ENCODE results near the gene RPS21.
"Not testable (repeated sequence)": the region's sequence is repeated elsewhere in the genome, so short reads cannot be mapped to it uniquely, and the experiment has no call there.

Gene RPS21

DNA sequence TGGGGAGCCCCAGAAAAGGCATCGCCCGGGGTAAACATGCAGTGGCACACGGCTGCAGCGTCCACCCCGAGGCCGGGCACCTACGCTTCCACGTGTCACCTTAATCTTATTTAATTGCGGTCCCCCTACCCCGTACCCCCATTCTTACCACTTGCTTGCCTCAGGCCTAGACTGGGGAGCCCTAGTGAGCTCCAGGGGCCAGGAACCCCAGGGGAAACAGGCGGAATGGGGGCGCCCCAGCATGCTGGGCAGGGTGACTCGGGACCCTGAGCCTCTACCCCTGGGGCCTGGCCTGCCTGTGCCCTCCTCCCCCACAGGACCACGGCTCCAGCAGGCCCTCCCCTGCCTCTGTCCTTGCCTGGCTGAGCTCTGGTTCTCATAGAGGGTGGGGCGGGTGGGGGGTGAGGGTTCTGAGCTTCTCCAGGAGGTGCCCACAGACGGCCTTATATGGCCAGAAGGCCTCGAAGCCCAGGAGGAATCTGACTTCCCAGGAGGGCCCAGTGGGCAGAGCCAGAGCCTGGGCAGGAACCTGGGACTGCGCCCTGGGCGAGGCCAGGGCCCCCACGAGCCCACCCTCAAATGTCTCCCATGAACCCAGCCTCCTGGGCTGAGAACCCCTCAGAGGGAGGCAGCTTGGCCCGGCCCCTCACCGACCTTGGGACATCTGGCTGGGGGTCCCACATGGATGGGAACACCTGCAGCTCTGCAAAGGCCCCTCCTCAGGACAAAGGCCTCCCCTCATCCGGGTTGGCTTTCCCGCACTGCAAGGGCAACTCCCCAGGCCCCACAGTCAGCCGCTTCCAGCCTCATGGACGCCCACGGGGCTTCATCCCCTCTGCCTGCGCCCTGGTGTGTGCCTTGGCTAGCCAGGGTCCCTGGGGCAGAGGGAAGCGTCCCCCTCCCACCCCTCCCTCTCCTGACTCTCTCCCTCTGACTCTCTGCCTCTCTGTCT is 14.6 kb upstream of the RPS21 start:
- H3K9ac ChIP-seq (ENCODE audit: low read length): no peak overlapping the region
- no peak overlapping the region for H3K27ac ChIP-seq (ENCODE audit: low read length, poor library complexity, severe bottlenecking)
- no peaks in the 10 kb centered on the region for H3K79me1 ChIP-seq (replicated peaks; ENCODE audit: low read length, poor library complexity, severe bottlenecking)
- peak overlapping the region in 1 of 2 experiments; percentile 71 for H3K14ac ChIP-seq (ENCODE audit: low read length in 2 of 2)
- no peak overlapping the region for H3K4me3 ChIP-seq (ENCODE audit: insufficient read depth in 1 of 2, low read depth in 1 of 2, low read length in 2 of 2)
- peak overlapping the region in 1 of 2 experiments; percentile 9 for H3K23ac ChIP-seq (ENCODE audit: low read length in 2 of 2)
- H3K18ac ChIP-seq (ENCODE audit: low read depth in 1 of 2, low read length in 2 of 2): peak overlapping the region; percentile 1 to 49
- H3K36me3 ChIP-seq (ENCODE audit: control insufficient read depth in 1 of 2, insufficient read depth in 2 of 2, low read depth in 1 of 2, low read length in 2 of 2): peaks cover 0 to 5% of the 10 kb centered on the region in 2 experiments
- WGBS: 93% methylated on average over 26 of the region's 29 CpGs
- no peak overlapping the region for H3K4me2 ChIP-seq (ENCODE audit: low read length, poor library complexity, severe bottlenecking)
- H2BK120ac ChIP-seq (ENCODE audit: low read depth, low read length): peak overlapping the region; percentile 74
- DNase-seq: no peak
- peaks cover 87% of the 10 kb centered on the region for H3K4me1 ChIP-seq (ENCODE audit: control insufficient read depth, insufficient read depth, low read depth, low read length)
- H2BK15ac ChIP-seq (ENCODE audit: low read depth, poor library complexity, severe bottlenecking): peak overlapping the region; percentile 39
- no peaks in the 10 kb centered on the region for H3K9me3 ChIP-seq (ENCODE audit: control insufficient read depth, low read length)
- peak overlapping the region; percentile 30 for H4K91ac ChIP-seq (ENCODE audit: low read length)
- H4K8ac ChIP-seq (ENCODE audit: low read length): no peak overlapping the region
- H2AFZ ChIP-seq (ENCODE audit: low read depth, low read length): no peak overlapping the region
- H2BK12ac ChIP-seq (ENCODE audit: low read length in 2 of 2): peak overlapping the region; percentile 41 to 83
- H2BK5ac ChIP-seq (ENCODE audit: low read depth, low read length, poor library complexity, severe bottlenecking): no peak overlapping the region
- H2AK5ac ChIP-seq (ENCODE audit: low read length, severe bottlenecking): peak overlapping the region; percentile 96
- peak overlapping the region; percentile 26 to 47 for H3K4ac ChIP-seq (ENCODE audit: low read depth in 1 of 2, low read length in 2 of 2)
- H3K27me3 ChIP-seq (ENCODE audit: control insufficient read depth in 1 of 2, insufficient read depth in 1 of 2, low read length in 2 of 2): no peaks in the 10 kb centered on the region

DNA sequence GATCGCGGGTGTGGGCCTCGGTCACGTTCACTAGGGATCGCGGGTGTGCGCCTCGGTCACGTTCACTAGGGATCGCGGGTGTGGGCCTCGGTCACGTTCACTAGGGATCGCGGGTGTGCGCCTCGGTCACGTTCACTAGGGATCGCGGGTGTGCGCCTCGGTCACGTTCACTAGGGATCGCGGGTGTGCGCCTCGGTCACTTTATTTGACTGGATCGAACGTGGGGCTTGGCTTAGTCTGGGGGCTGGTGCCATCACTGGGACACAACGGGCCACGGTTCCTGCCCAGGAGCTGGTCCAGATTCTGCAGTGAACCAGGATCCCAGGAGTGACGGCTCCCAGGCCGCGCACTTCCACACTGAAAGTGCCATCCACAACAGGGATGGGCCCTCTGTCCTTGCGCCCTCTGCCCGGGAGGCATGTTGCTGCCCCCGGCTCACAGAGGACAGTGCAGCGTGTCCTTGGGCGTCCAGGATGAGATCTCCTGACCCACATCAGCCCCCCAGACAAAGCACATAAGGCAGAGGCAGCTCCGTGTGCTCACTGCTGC is 13.2 kb upstream of the RPS21 start:
- Histone ChIP-seq H2BK12ac (ENCODE audit: low read length in 2 of 2) (peak overlapping the region; percentile 33 to 97), H4K91ac (ENCODE audit: low read length) (peak overlapping the region; percentile 94), H3K23ac (ENCODE audit: low read length in 2 of 2) (peak overlapping the region in 1 of 2 experiments; percentile 77), H2BK15ac (ENCODE audit: low read depth, poor library complexity, severe bottlenecking) (peak overlapping the region; percentile 98), H2AFZ (ENCODE audit: low read depth, low read length) (peak overlapping the region; percentile 19), H2AK5ac (ENCODE audit: low read length, severe bottlenecking) (peak overlapping the region; percentile 97), H3K4ac (ENCODE audit: low read depth in 1 of 2, low read length in 2 of 2) (peak overlapping the region; percentile 21 to 46), H3K4me1 (ENCODE audit: control insufficient read depth, insufficient read depth, low read depth, low read length) (peaks cover 87% of the 10 kb centered on the region), H3K18ac (ENCODE audit: low read depth in 1 of 2, low read length in 2 of 2) (peak overlapping the region; percentile 25 to 95)
- WGBS: 93% methylated on average over 22 of the region's 40 CpGs
- H4K8ac ChIP-seq (ENCODE audit: low read length); H3K4me2 ChIP-seq (ENCODE audit: low read length, poor library complexity, severe bottlenecking); H3K27ac ChIP-seq (ENCODE audit: low read length, poor library complexity, severe bottlenecking); H2BK5ac ChIP-seq (ENCODE audit: low read depth, low read length, poor library complexity, severe bottlenecking); H3K27me3 ChIP-seq (ENCODE audit: control insufficient read depth in 1 of 2, insufficient read depth in 1 of 2, low read length in 2 of 2); H3K14ac ChIP-seq (ENCODE audit: low read length in 2 of 2); H3K4me3 ChIP-seq (ENCODE audit: insufficient read depth in 1 of 2, low read depth in 1 of 2, low read length in 2 of 2); H3K79me1 ChIP-seq (replicated peaks; ENCODE audit: low read length, poor library complexity, severe bottlenecking); DNase-seq; H3K36me3 ChIP-seq (ENCODE audit: control insufficient read depth in 1 of 2, insufficient read depth in 2 of 2, low read depth in 1 of 2, low read length in 2 of 2); H3K9ac ChIP-seq (ENCODE audit: low read length); H2BK120ac ChIP-seq (ENCODE audit: low read depth, low read length); H3K9me3 ChIP-seq (ENCODE audit: control insufficient read depth, low read length): not testable (repeated sequence)

DNA sequence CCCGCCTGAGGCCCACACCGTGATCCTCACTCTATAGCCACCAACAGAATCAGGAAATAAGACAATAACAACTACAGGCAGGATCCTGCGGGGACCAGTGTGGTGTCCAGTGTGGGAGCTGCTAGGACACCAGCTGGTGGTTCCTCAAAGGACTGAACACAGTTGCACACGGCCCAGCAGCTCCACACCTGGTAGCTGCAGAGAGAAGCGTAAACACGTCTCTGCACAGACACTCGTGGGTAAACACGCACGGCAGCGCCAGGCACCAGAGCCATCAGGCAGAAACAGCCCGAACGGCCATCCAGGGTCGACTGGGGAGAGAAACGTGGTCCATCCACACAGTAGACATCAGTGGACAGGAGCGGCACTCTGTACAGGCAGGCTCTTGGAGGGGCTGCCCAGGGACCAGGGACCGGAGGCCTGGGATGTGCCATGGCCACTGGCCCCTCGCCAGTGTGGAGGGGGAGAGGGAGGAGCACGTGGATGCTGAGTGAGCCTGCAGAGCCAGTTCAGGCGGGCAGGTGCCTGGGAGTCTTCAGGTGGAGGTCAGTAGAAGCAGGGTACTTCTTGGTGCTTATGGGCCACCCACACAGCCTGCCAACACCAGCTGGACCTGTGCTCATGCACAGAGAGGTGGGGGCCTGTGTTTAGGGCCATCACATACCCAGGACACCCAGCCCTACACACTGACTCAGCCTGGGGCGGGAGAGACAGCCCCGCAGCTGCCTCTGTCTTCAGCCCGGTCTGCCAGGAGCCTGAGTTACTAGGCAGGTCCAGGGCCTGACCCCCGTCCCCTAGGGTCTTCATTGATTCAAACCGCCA is 12.4 kb upstream of the RPS21 start:
- H3K18ac ChIP-seq (ENCODE audit: low read depth in 1 of 2, low read length in 2 of 2): peak overlapping the region; percentile 95 to 98
- H4K8ac ChIP-seq (ENCODE audit: low read length): peak overlapping the region; percentile 93
- no peaks in the 10 kb centered on the region for H3K27me3 ChIP-seq (ENCODE audit: control insufficient read depth in 1 of 2, insufficient read depth in 1 of 2, low read length in 2 of 2)
- peak overlapping the region in 1 of 2 experiments; percentile 11 for H3K23ac ChIP-seq (ENCODE audit: low read length in 2 of 2)
- H2BK5ac ChIP-seq (ENCODE audit: low read depth, low read length, poor library complexity, severe bottlenecking): no peak overlapping the region
- peak overlapping the region; percentile 8 for H3K9ac ChIP-seq (ENCODE audit: low read length)
- WGBS: 79% methylated on average over 21 of the region's 24 CpGs
- peak overlapping the region in 1 of 2 experiments; percentile 9 for H3K14ac ChIP-seq (ENCODE audit: low read length in 2 of 2)
- H3K4me2 ChIP-seq (ENCODE audit: low read length, poor library complexity, severe bottlenecking): no peak overlapping the region
- peak overlapping the region; percentile 98 for H2BK120ac ChIP-seq (ENCODE audit: low read depth, low read length)
- peaks cover 2% of the 10 kb centered on the region for H3K79me1 ChIP-seq (replicated peaks; ENCODE audit: low read length, poor library complexity, severe bottlenecking)
- H3K4me1 ChIP-seq (ENCODE audit: control insufficient read depth, insufficient read depth, low read depth, low read length): peaks cover 85% of the 10 kb centered on the region
- peak overlapping the region; percentile 94 for H4K91ac ChIP-seq (ENCODE audit: low read length)
- peak overlapping the region; percentile 97 for H2AK5ac ChIP-seq (ENCODE audit: low read length, severe bottlenecking)
- peak; percentile 61 for DNase-seq
- peak overlapping the region; percentile 21 to 91 for H3K4ac ChIP-seq (ENCODE audit: low read depth in 1 of 2, low read length in 2 of 2)
- peaks cover 0 to 5% of the 10 kb centered on the region in 2 experiments for H3K36me3 ChIP-seq (ENCODE audit: control insufficient read depth in 1 of 2, insufficient read depth in 2 of 2, low read depth in 1 of 2, low read length in 2 of 2)
- peak overlapping the region; percentile 97 for H3K27ac ChIP-seq (ENCODE audit: low read length, poor library complexity, severe bottlenecking)
- peak overlapping the region; percentile 98 for H2BK15ac ChIP-seq (ENCODE audit: low read depth, poor library complexity, severe bottlenecking)
- H3K4me3 ChIP-seq (ENCODE audit: insufficient read depth in 1 of 2, low read depth in 1 of 2, low read length in 2 of 2): no peak overlapping the region
- H2AFZ ChIP-seq (ENCODE audit: low read depth, low read length): no peak overlapping the region
- no peaks in the 10 kb centered on the region for H3K9me3 ChIP-seq (ENCODE audit: control insufficient read depth, low read length)
- H2BK12ac ChIP-seq (ENCODE audit: low read length in 2 of 2): peak overlapping the region; percentile 33 to 97

All from mesenchymal stem cell (in vitro differentiated cells and primary cell).